ENCODE measurements around the gene SYK. TPM values are rescaled to one million over a fixed set of nuclear protein-coding genes. Genes with fewer than 3 reads are reported as not detected.

The SYK gene
- total and polyA plus RNA-seq, 2 donors (not counting 1 experiment from before 2014, with no cell fraction given) = not detected

GRCh38 chr9:90888941-90889340 is 87.3 kb downstream of the SYK start:
- no peak overlapping the region for H3K9ac ChIP-seq (ENCODE audit: insufficient read depth, low read length)
- no peak overlapping the region for H3K4me2 ChIP-seq (ENCODE audit: extremely low read depth, insufficient read depth, low read length)
- no peaks in the 10 kb centered on the region for H4K20me1 ChIP-seq (ENCODE audit: control insufficient read depth, extremely low read depth, insufficient read depth, low read length)
- DNase-seq (ENCODE audit: low read depth in 2 of 2) = no peak
- H3K4me3 ChIP-seq (replicated peaks in 1 of 4; ENCODE audit: control extremely low read depth in 1 of 4, insufficient read depth in 1 of 4, low read depth in 3 of 4, low read length in 4 of 4) = no peak overlapping the region
- no peak overlapping the region for H3K27ac ChIP-seq (ENCODE audit: insufficient read depth, low read length)
- H3K36me3 ChIP-seq (ENCODE audit: control insufficient read depth, insufficient read depth, low read length) = no peaks in the 10 kb centered on the region
- TF ChIP-seq, protein P1, sequence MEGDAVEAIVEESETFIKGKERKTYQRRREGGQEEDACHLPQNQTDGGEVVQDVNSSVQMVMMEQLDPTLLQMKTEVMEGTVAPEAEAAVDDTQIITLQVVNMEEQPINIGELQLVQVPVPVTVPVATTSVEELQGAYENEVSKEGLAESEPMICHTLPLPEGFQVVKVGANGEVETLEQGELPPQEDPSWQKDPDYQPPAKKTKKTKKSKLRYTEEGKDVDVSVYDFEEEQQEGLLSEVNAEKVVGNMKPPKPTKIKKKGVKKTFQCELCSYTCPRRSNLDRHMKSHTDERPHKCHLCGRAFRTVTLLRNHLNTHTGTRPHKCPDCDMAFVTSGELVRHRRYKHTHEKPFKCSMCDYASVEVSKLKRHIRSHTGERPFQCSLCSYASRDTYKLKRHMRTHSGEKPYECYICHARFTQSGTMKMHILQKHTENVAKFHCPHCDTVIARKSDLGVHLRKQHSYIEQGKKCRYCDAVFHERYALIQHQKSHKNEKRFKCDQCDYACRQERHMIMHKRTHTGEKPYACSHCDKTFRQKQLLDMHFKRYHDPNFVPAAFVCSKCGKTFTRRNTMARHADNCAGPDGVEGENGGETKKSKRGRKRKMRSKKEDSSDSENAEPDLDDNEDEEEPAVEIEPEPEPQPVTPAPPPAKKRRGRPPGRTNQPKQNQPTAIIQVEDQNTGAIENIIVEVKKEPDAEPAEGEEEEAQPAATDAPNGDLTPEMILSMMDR (conservative IDR thresholded peaks at IDR 0.05 in 1 of 2, IDR thresholded peaks at IDR 0.05 in 1 of 2; ENCODE audit: low read depth in 1 of 2, low read length in 2 of 2) = no peak
- no peak for TF ChIP-seq EZH2 (IDR thresholded peaks at IDR 0.05; ENCODE audit: low read length, missing control alignments)
- H3K27me3 ChIP-seq (ENCODE audit: control insufficient read depth, insufficient read depth, low read length) = peaks cover 7% of the 10 kb centered on the region
- H3K79me2 ChIP-seq (ENCODE audit: control insufficient read depth, insufficient read depth, low read length) = no peaks in the 10 kb centered on the region
- no peaks in the 10 kb centered on the region for H3K9me3 ChIP-seq (ENCODE audit: control insufficient read depth, insufficient read depth, low read depth, low read length)
- H3K4me1 ChIP-seq (ENCODE audit: control insufficient read depth, extremely low read depth, insufficient read depth, low read length) = no peaks in the 10 kb centered on the region
- no peak overlapping the region for H2AFZ ChIP-seq (ENCODE audit: low read length)

DNA sequence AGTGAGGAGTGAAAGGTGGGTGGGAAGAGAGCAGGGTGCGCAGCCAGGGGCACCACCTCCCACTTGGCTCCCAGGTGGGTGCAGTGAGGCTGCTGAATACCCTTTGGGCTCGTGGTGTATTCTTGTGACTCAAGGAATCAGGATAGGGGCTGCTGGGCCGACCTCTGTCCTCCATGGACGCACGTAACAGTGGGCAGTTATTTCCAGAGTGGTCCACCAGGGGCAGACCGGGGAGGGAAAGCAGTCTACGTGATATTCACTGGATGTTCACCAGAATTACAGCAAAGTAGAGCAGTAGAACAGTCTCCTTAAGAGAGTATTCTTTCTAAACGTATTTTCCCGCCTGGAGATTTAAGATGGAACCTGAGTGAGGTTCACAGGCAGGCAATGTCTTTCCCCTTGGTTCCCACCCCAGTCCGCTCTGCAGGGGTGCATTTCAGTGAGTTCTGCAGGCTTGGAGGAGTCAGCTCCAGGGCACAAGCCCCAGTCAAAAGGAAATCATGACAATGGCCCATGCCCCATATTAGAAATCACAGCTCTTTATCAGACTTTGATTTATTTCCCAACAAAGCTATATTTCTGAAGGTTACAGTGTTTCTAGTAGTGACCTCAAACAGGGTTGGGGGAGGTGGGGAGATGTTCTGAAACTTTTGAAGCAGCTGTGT is 88.7 kb downstream of the SYK start:
- H3K36me3 ChIP-seq (ENCODE audit: control insufficient read depth, insufficient read depth, low read length) = no peaks in the 10 kb centered on the region
- H3K4me1 ChIP-seq (ENCODE audit: control insufficient read depth, extremely low read depth, insufficient read depth, low read length) = no peaks in the 10 kb centered on the region
- no peak overlapping the region for H3K4me2 ChIP-seq (ENCODE audit: extremely low read depth, insufficient read depth, low read length)
- no peak for TF ChIP-seq EZH2 (IDR thresholded peaks at IDR 0.05; ENCODE audit: low read length, missing control alignments)
- TF ChIP-seq, protein P1 (conservative IDR thresholded peaks at IDR 0.05 in 1 of 2, IDR thresholded peaks at IDR 0.05 in 1 of 2; ENCODE audit: low read depth in 1 of 2, low read length in 2 of 2) = peak in 1 of 2 donors; percentile 16
- H3K9me3 ChIP-seq (ENCODE audit: control insufficient read depth, insufficient read depth, low read depth, low read length) = no peaks in the 10 kb centered on the region
- H2AFZ ChIP-seq (ENCODE audit: low read length) = no peak overlapping the region
- DNase-seq (ENCODE audit: low read depth in 2 of 2) = no peak
- no peaks in the 10 kb centered on the region for H4K20me1 ChIP-seq (ENCODE audit: control insufficient read depth, extremely low read depth, insufficient read depth, low read length)
- peaks cover 7% of the 10 kb centered on the region for H3K27me3 ChIP-seq (ENCODE audit: control insufficient read depth, insufficient read depth, low read length)
- H3K79me2 ChIP-seq (ENCODE audit: control insufficient read depth, insufficient read depth, low read length) = no peaks in the 10 kb centered on the region
- no peak overlapping the region for H3K27ac ChIP-seq (ENCODE audit: insufficient read depth, low read length)
- H3K4me3 ChIP-seq (replicated peaks in 1 of 4; ENCODE audit: control extremely low read depth in 1 of 4, insufficient read depth in 1 of 4, low read depth in 3 of 4, low read length in 4 of 4) = no peak overlapping the region
- H3K9ac ChIP-seq (ENCODE audit: insufficient read depth, low read length) = no peak overlapping the region

DNA sequence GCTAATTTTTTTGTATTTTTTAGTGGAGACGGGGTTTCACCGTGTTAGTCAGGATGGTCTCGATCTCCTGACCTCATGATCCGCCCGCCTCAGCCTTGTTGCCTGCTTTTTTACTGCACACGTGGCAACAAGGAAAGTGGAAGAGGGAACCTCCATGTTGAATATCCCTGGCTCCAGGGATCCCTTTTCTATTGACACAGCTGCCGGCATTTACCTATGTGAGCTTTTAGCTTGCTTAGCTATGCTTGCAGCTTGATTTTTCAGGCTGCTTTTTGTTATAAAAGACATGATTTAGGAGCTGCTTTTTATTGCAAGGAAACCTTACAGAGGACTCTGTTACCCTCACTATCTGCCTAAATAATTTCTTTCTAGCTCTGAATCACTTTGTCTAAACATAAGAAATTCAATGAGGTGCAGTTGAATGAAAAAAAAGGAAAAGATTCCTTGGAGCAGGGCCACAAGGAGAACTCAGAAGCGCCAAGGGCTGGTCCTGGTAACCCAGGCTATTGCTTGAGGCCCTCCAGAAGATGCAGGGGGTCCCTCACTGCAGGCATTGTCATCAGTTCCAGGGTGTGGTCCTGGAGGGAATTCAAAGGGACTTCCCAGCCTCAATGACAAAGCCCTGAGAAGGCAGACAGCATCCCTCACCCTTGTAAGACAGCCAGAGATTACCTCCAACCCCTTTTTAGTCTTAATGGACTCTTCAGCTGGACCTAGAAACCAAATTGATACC is 89.9 kb downstream of the SYK start:
- Histone ChIP-seq H3K9ac (ENCODE audit: insufficient read depth, low read length) (no peak overlapping the region), H3K4me1 (ENCODE audit: control insufficient read depth, extremely low read depth, insufficient read depth, low read length) (no peaks in the 10 kb centered on the region), H3K4me2 (ENCODE audit: extremely low read depth, insufficient read depth, low read length) (no peak overlapping the region), H3K27ac (ENCODE audit: insufficient read depth, low read length) (no peak overlapping the region), H2AFZ (ENCODE audit: low read length) (no peak overlapping the region), H3K27me3 (ENCODE audit: control insufficient read depth, insufficient read depth, low read length) (peaks cover 7% of the 10 kb centered on the region), H3K4me3 (replicated peaks in 1 of 4; ENCODE audit: control extremely low read depth in 1 of 4, insufficient read depth in 1 of 4, low read depth in 3 of 4, low read length in 4 of 4) (no peak overlapping the region), H3K79me2 (ENCODE audit: control insufficient read depth, insufficient read depth, low read length) (no peaks in the 10 kb centered on the region), H3K36me3 (ENCODE audit: control insufficient read depth, insufficient read depth, low read length) (no peaks in the 10 kb centered on the region), H3K9me3 (ENCODE audit: control insufficient read depth, insufficient read depth, low read depth, low read length) (no peaks in the 10 kb centered on the region), H4K20me1 (ENCODE audit: control insufficient read depth, extremely low read depth, insufficient read depth, low read length) (no peaks in the 10 kb centered on the region)
- TF ChIP-seq EZH2 (IDR thresholded peaks at IDR 0.05; ENCODE audit: low read length, missing control alignments) = no peak
- TF ChIP-seq, protein P1 (conservative IDR thresholded peaks at IDR 0.05 in 1 of 2, IDR thresholded peaks at IDR 0.05 in 1 of 2; ENCODE audit: low read depth in 1 of 2, low read length in 2 of 2) = no peak
- no peak for DNase-seq (ENCODE audit: low read depth in 2 of 2)
